ENCODE measurements around the gene SEMA5A.

Gene SEMA5A

GRCh38 chr5:9388941-9389674 lies 156.8 kb downstream of the SEMA5A start:
- Histone ChIP-seq H3K9ac (ENCODE audit: low read depth, low read length) (no peak overlapping the region), H3K9me3 (ENCODE audit: control insufficient read depth, insufficient read depth, low read length) (no peaks in the 10 kb centered on the region), H3K4me1 (ENCODE audit: insufficient read depth, low read length) (no peaks in the 10 kb centered on the region), H3K36me3 (ENCODE audit: insufficient read depth, low read length) (no peaks in the 10 kb centered on the region)

GRCh38 chr5:9387879-9388278 lies 158.0 kb downstream of the SEMA5A start:
- H3K4me1 ChIP-seq (ENCODE audit: insufficient read depth, low read length), result no peaks in the 10 kb centered on the region
- H3K9ac ChIP-seq (ENCODE audit: low read depth, low read length), result no peak overlapping the region
- no peaks in the 10 kb centered on the region for H3K9me3 ChIP-seq (ENCODE audit: control insufficient read depth, insufficient read depth, low read length)
- no peaks in the 10 kb centered on the region for H3K36me3 ChIP-seq (ENCODE audit: insufficient read depth, low read length)

- Histone ChIP-seq H3K36me3 (ENCODE audit: insufficient read depth, low read length) (no peaks in the 10 kb centered on the region), H3K9me3 (ENCODE audit: control insufficient read depth, insufficient read depth, low read length) (no peaks in the 10 kb centered on the region), H3K9ac (ENCODE audit: low read depth, low read length) (no peak overlapping the region), H3K4me1 (ENCODE audit: insufficient read depth, low read length) (no peaks in the 10 kb centered on the region)
Measured at GRCh38 chr5:9386945-9387344, 158.9 kb downstream of the SEMA5A start.

- Histone ChIP-seq H3K4me1 (ENCODE audit: insufficient read depth, low read length) (no peaks in the 10 kb centered on the region), H3K36me3 (ENCODE audit: insufficient read depth, low read length) (no peaks in the 10 kb centered on the region), H3K9ac (ENCODE audit: low read depth, low read length) (no peak overlapping the region), H3K9me3 (ENCODE audit: control insufficient read depth, insufficient read depth, low read length) (no peaks in the 10 kb centered on the region)
Measured at GRCh38 chr5:9382522-9382921, 163.4 kb downstream of the SEMA5A start.

- no peak overlapping the region for H3K9ac ChIP-seq (ENCODE audit: low read depth, low read length)
- H3K36me3 ChIP-seq (ENCODE audit: insufficient read depth, low read length), result no peaks in the 10 kb centered on the region
- no peaks in the 10 kb centered on the region for H3K4me1 ChIP-seq (ENCODE audit: insufficient read depth, low read length)
- H3K9me3 ChIP-seq (ENCODE audit: control insufficient read depth, insufficient read depth, low read length), result no peaks in the 10 kb centered on the region
Measured at GRCh38 chr5:9381464-9381863, 164.4 kb downstream of the SEMA5A start.

- Histone ChIP-seq H3K9me3 (ENCODE audit: control insufficient read depth, insufficient read depth, low read length) (no peaks in the 10 kb centered on the region), H3K9ac (ENCODE audit: low read depth, low read length) (no peak overlapping the region), H3K4me1 (ENCODE audit: insufficient read depth, low read length) (no peaks in the 10 kb centered on the region), H3K36me3 (ENCODE audit: insufficient read depth, low read length) (no peaks in the 10 kb centered on the region)
Measured at GRCh38 chr5:9380109-9380508, 165.8 kb downstream of the SEMA5A start.

- no peak overlapping the region for H3K9ac ChIP-seq (ENCODE audit: low read depth, low read length)
- no peaks in the 10 kb centered on the region for H3K36me3 ChIP-seq (ENCODE audit: insufficient read depth, low read length)
- no peaks in the 10 kb centered on the region for H3K9me3 ChIP-seq (ENCODE audit: control insufficient read depth, insufficient read depth, low read length)
- no peaks in the 10 kb centered on the region for H3K4me1 ChIP-seq (ENCODE audit: insufficient read depth, low read length)
Measured at GRCh38 chr5:9376363-9377117, 169.3 kb downstream of the SEMA5A start.

GRCh38 chr5:9375756-9376155 lies 170.1 kb downstream of the SEMA5A start:
- Histone ChIP-seq H3K9me3 (ENCODE audit: control insufficient read depth, insufficient read depth, low read length) (no peaks in the 10 kb centered on the region), H3K9ac (ENCODE audit: low read depth, low read length) (no peak overlapping the region), H3K4me1 (ENCODE audit: insufficient read depth, low read length) (no peaks in the 10 kb centered on the region), H3K36me3 (ENCODE audit: insufficient read depth, low read length) (no peaks in the 10 kb centered on the region)

GRCh38 chr5:9374025-9374424 lies 171.8 kb downstream of the SEMA5A start:
- Histone ChIP-seq H3K4me1 (ENCODE audit: insufficient read depth, low read length) (no peaks in the 10 kb centered on the region), H3K9me3 (ENCODE audit: control insufficient read depth, insufficient read depth, low read length) (no peaks in the 10 kb centered on the region), H3K36me3 (ENCODE audit: insufficient read depth, low read length) (no peaks in the 10 kb centered on the region), H3K9ac (ENCODE audit: low read depth, low read length) (no peak overlapping the region)

GRCh38 chr5:9373571-9373970 lies 172.3 kb downstream of the SEMA5A start:
- Histone ChIP-seq H3K9ac (ENCODE audit: low read depth, low read length) (no peak overlapping the region), H3K36me3 (ENCODE audit: insufficient read depth, low read length) (no peaks in the 10 kb centered on the region), H3K9me3 (ENCODE audit: control insufficient read depth, insufficient read depth, low read length) (no peaks in the 10 kb centered on the region), H3K4me1 (ENCODE audit: insufficient read depth, low read length) (no peaks in the 10 kb centered on the region)

GRCh38 chr5:9370256-9370655 lies 175.6 kb downstream of the SEMA5A start:
- Histone ChIP-seq H3K9me3 (ENCODE audit: control insufficient read depth, insufficient read depth, low read length) (no peaks in the 10 kb centered on the region), H3K4me1 (ENCODE audit: insufficient read depth, low read length) (peaks cover 6% of the 10 kb centered on the region), H3K36me3 (ENCODE audit: insufficient read depth, low read length) (no peaks in the 10 kb centered on the region), H3K9ac (ENCODE audit: low read depth, low read length) (no peak overlapping the region)

GRCh38 chr5:9365512-9365911 lies 180.4 kb downstream of the SEMA5A start:
- Histone ChIP-seq H3K9me3 (ENCODE audit: control insufficient read depth, insufficient read depth, low read length) (no peaks in the 10 kb centered on the region), H3K9ac (ENCODE audit: low read depth, low read length) (no peak overlapping the region), H3K4me1 (ENCODE audit: insufficient read depth, low read length) (peaks cover 6% of the 10 kb centered on the region)

GRCh38 chr5:9363449-9363848 lies 182.4 kb downstream of the SEMA5A start:
- Histone ChIP-seq H3K4me1 (ENCODE audit: insufficient read depth, low read length) (peaks cover 6% of the 10 kb centered on the region), H3K9me3 (ENCODE audit: control insufficient read depth, insufficient read depth, low read length) (no peaks in the 10 kb centered on the region), H3K9ac (ENCODE audit: low read depth, low read length) (no peak overlapping the region), H3K36me3 (ENCODE audit: insufficient read depth, low read length) (no peaks in the 10 kb centered on the region)

More at GRCh38 chr5:9365512-9365911, 180.4 kb downstream of the SEMA5A start:
- no peaks in the 10 kb centered on the region for H3K36me3 ChIP-seq (ENCODE audit: insufficient read depth, low read length)

GRCh38 chr5:9363026-9363425 lies 182.8 kb downstream of the SEMA5A start:
- H3K4me1 ChIP-seq (ENCODE audit: insufficient read depth, low read length), result peaks cover 6% of the 10 kb centered on the region
- no peaks in the 10 kb centered on the region for H3K36me3 ChIP-seq (ENCODE audit: insufficient read depth, low read length)
- H3K9ac ChIP-seq (ENCODE audit: low read depth, low read length), result no peak overlapping the region
- no peaks in the 10 kb centered on the region for H3K9me3 ChIP-seq (ENCODE audit: control insufficient read depth, insufficient read depth, low read length)

GRCh38 chr5:9362600-9362999 lies 183.3 kb downstream of the SEMA5A start:
- Histone ChIP-seq H3K9ac (ENCODE audit: low read depth, low read length) (no peak overlapping the region), H3K36me3 (ENCODE audit: insufficient read depth, low read length) (no peaks in the 10 kb centered on the region), H3K9me3 (ENCODE audit: control insufficient read depth, insufficient read depth, low read length) (no peaks in the 10 kb centered on the region), H3K4me1 (ENCODE audit: insufficient read depth, low read length) (peaks cover 6% of the 10 kb centered on the region)

Measured in ES-I3 (cell line).